Choroid plexus epithelial cell (primary cell): Measurements from ENCODE around the gene KMO.

ENCODE experiments used
- DNase-seq: peaks from one replicate; pipeline ENCODE4 v3.0.0-alpha.2; 2010; ENCODE audit warnings: low read depth
- H3K4me3 ChIP-seq: 2 replicates; pipeline ENCODE4 v1.5.1; 2011; ENCODE audit warnings: low read depth, mild to moderate bottlenecking, control low read depth, low read length, moderate library complexity
- CTCF ChIP-seq: conservative IDR thresholded peaks from 2 replicates; pipeline ENCODE4 v1.5.1; 2011; ENCODE audit warnings: low read depth, mild to moderate bottlenecking, control low read depth, inconsistent platforms, low read length, moderate library complexity

The KMO gene

GRCh38 chr1:241622669-241623068 lies 90.5 kb downstream of the KMO start:
- no peak for DNase-seq
- H3K4me3 ChIP-seq = no peak overlapping the region
- TF ChIP-seq CTCF = no peak

GRCh38 chr1:241624935-241625334 lies 92.8 kb downstream of the KMO start:
- DNase-seq = no peak
- H3K4me3 ChIP-seq = no peak overlapping the region
- no peak for TF ChIP-seq CTCF

- no peak overlapping the region for H3K4me3 ChIP-seq
- DNase-seq = peak; percentile 92
- TF ChIP-seq CTCF = peak; percentile 76
Measured at GRCh38 chr1:241627453-241628259, 95.5 kb downstream of the KMO start.

GRCh38 chr1:241630005-241630404 lies 97.8 kb downstream of the KMO start:
- H3K4me3 ChIP-seq = no peak overlapping the region
- TF ChIP-seq CTCF = no peak
- DNase-seq = no peak

GRCh38 chr1:241630476-241630875 lies 98.3 kb downstream of the KMO start:
- no peak for DNase-seq
- H3K4me3 ChIP-seq = no peak overlapping the region
- no peak for TF ChIP-seq CTCF

GRCh38 chr1:241630899-241631298 lies 98.7 kb downstream of the KMO start:
- no peak for TF ChIP-seq CTCF
- DNase-seq = no peak
- H3K4me3 ChIP-seq = no peak overlapping the region

- no peak for DNase-seq
- TF ChIP-seq CTCF = no peak
- no peak overlapping the region for H3K4me3 ChIP-seq
Measured at GRCh38 chr1:241631674-241632073, 99.5 kb downstream of the KMO start.
